HG03064 (cell line): ENCODE data around the gene MAP4K4.

Experiments used
- ATAC-seq: cut with Tn5 transposase; IDR thresholded peaks from one replicate; pipeline ENCODE4 v1.9.1; 2021; ENCODE audit warnings: low read depth; ENCODE audit not compliant: unreplicated experiment

The MAP4K4 gene

GRCh38 chr2:101697124-101698013, at the start of gene MAP4K4:
TSS of gene MAP4K4 (plus strand) at chr2:101697707. CDS start at chr2:101698081, 374 bp downstream.
- no peak for ATAC-seq

DNA sequence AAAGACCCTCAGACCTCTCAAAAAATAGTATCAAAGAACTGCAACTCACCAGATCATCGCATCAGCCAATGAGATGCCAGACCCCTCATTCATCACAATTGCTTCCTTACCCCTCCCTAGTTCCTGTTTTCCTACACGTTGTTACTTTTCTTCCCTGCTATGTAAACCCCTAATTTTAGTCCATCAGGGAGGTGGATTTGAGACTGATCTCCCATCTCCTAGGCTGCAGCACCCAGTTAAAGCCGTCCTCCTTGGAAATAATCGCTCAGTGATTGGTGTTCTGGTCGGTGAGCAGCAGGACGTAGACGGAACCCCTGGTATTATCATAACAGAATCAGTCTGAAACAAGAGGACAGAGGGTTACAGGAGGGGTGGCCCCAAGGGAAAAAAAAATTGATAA, 44.0 kb upstream of the MAP4K4 start:
- ATAC-seq, result no peak

DNA sequence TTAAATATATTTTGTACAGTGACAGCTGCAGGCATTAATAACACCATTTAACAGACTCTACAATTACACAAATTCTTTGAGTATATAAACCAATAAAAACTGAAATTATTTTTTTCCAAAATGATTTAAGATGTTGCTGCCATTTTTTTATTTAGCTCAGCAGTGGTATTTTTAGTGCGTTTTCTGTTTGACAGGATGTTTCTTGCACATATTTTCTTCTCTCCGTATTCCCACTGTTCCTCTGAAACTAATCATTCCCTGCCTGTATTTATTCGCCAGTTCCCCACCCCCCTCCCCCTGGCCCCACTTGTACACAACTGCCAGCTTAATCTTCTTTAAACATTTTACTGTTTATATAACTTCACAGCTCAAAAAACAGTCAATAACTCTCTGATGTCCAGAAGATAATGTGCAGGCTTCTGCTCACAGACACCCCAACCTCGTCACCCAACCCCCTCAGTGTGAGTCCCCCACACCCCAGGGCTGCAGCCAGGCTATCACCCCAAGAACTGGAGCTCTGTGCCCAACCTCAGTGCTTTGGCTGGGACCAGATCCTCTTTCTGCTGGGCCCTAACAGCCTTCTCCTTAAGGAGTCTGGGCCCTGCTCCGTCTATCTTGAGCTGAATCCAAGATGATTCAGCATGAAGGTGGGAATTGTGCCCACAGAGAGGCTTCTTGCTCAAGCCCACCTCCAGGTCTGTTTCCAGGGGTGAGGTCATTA, 41.6 kb upstream of the MAP4K4 start:
- no peak for ATAC-seq

- no peak for ATAC-seq
These were observed 39.7 kb upstream of the MAP4K4 start for GRCh38 chr2:101657787-101658186.

DNA sequence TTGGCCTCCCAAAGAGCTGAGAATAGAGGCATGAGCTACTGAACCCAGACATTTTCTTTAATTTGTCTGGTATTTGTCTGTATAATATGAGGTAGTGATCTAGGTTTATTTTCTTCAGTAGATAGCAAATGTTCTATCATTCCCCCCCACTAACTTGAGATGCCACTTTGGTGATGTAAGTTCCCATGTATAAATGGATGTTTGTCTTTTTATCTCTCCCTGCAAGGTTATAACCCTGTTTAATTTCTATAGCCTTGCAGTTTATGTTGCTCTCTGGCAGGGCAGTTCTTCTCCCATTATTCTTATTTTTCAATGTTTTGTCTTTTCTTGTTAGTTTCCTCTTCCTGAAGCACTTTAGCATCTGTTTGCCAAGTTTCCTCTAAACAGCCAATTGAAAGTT, 39.1 kb upstream of the MAP4K4 start:
- no peak for ATAC-seq

- no peak for ATAC-seq
These were observed 32.2 kb upstream of the MAP4K4 start for GRCh38 chr2:101665312-101665711.

DNA sequence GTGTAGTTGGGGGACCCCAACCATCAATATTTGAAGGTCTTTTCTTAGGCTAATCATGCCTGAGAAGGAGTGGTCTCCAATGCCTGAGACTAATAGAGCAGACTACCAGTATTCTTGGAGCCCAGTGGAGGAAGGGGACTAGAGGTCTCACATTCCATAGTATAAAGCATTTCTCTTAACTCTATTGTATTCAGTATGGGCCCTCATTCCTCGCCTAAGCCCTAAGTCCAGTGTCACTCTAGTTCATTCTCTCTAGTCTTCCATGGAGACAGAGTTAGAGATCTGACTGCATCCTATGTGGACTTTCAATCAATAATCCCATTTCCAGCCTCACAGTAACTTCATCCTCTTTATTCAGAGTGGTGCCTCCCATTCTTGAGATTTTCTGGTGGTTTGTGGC, 29.7 kb upstream of the MAP4K4 start:
- no peak for ATAC-seq

GRCh38 chr2:101672047-101672446, 25.5 kb upstream of the MAP4K4 start:
- ATAC-seq, result no peak

DNA sequence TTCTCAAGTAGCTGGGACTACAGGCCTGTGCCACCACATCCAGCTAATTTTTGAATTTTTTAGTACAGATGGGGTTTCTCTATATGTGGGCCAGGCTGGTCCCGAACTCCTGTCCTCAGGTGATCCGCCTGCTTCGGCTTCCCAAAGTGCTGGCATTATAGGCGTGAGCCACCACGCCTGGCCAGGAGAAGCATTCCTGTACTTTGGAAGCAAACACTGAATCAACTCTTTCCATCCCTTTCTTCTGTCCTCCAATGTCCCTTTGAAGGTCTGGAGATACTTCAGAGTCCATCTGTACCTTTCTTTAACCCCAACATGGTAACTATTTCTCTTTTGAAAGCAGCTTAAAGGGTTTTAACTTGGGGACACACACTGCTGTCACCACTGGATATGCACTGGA, 23.6 kb upstream of the MAP4K4 start:
- no peak for ATAC-seq

DNA sequence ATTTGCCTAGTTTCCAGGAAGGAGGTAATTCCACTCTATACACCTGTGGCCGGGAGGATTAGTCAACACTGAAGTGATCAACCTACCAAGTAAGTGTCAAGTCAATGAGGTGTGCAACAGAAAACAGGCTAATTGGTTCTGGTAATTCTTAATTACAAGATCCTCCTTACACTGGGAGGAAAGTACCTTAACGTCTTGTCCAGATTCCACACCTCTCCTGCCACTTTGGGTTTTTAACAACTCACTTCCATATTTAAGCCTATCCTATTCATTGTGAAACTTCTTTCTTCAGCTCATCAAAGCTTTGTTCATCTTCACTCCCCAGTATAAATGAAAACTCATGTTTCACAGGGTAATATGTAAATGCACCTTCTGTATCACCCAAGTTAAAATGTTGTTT, 22.0 kb upstream of the MAP4K4 start:
- no peak for ATAC-seq

DNA sequence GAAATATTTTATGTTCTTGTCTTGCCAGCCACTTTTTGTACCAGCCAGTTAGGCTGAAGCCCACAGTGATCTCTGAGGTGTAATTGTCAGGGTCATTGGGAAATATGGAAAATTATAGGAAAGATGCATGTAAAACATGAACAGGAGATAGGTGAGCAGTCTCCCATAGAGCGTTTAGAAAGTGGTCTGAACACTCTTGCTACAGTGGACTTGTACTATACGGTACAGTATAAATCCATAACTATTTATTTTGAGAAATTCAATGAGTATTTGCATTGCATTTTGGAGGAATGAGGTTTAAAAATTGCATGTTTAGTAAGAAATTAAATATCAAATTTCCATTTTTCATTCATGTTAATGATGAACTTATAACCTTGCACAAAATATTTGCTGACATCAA, 20.8 kb upstream of the MAP4K4 start:
- ATAC-seq, result no peak

DNA sequence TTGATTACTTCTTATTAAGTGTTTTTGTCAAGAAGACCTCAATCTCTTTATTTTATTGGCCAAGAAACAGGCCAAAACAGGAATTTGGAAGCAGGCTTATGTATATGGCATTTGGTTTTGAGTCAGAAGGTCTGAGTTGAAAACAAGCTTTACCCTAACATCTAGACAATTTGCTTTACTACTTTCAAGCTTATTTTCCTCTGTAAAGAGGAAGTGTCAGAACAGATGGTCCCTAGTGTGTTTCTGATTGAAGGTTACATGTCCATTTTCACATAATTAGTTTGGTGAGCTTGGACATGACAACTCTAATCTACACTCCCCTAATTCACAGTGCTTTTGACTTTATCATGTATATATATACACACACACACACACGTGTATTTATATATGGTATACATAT, 19.8 kb upstream of the MAP4K4 start:
- ATAC-seq, result no peak

- ATAC-seq, result no peak
These were observed 19.1 kb upstream of the MAP4K4 start for GRCh38 chr2:101678379-101678778.

DNA sequence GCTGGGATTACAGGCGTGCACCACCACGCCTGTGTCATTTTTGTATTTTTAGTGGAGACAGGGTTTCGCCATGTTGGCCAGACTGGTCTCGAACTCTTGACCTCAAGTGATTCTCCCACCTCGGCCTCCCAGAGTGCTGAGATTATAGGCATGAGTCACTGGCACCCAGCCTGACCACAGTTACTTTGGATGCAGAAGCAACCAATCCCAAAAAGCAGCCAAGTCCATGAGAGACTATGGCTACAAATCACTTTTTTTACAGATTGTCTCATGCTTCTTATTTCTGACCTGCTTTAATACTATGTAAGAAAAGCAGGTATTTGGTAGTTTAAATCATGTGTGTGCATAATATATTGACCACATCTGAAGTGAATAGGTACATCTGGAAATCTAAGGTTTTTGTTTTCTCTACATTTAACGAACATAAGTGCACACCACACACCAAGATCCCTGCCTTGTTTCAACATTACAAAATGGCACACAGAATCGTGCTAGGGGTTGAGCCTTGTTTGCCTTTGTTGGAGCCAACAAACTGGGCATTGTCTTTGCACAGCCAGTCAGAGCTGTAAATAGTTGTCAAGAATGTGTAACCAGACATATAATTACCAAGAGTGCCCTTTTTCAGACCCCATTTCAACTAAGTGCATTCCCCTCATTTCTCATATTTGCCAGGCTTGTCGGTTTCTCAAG, 18.3 kb upstream of the MAP4K4 start:
- ATAC-seq, result no peak

GRCh38 chr2:101679801-101680487, 17.6 kb upstream of the MAP4K4 start:
- ATAC-seq, result no peak

DNA sequence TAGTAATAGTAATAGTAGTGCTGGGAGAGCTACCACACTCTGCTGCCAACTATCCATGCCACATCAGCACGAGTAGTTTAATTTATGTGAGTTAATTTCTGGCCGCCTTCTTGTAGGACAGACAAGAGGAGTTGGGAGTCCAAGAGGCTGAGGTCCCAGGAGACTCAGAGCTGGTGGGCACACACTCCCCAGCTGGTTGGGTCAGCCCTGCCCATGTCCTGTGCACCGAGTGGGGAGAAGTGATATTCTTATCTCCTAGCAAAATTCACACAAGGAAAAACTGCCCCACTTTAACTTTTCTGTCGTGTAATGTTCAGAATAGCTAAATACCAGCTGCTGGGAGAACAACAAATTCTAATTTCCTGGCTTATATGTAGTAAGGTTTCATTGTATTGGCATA, 15.2 kb upstream of the MAP4K4 start:
- ATAC-seq, result no peak

DNA sequence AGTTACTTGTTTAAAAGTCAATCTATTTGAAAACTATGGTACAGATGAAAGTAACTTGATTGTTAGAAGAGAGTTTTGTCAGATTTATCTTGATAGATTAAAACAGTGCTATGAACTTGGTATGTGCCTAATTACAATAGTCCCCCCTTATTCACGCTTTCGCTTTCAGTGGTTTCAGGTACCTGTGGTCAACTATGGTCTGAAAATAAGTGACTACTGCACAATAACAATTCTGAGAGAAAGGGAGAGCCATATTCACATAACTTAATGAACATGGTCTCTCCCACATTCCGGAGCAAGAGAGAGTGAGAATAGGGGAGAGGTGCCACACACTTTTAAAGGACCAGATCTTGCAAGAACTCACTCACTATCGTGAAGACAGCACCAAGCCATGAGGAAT, 13.2 kb upstream of the MAP4K4 start:
- ATAC-seq, result no peak

GRCh38 chr2:101688261-101688660, 9.2 kb upstream of the MAP4K4 start:
- no peak for ATAC-seq

DNA sequence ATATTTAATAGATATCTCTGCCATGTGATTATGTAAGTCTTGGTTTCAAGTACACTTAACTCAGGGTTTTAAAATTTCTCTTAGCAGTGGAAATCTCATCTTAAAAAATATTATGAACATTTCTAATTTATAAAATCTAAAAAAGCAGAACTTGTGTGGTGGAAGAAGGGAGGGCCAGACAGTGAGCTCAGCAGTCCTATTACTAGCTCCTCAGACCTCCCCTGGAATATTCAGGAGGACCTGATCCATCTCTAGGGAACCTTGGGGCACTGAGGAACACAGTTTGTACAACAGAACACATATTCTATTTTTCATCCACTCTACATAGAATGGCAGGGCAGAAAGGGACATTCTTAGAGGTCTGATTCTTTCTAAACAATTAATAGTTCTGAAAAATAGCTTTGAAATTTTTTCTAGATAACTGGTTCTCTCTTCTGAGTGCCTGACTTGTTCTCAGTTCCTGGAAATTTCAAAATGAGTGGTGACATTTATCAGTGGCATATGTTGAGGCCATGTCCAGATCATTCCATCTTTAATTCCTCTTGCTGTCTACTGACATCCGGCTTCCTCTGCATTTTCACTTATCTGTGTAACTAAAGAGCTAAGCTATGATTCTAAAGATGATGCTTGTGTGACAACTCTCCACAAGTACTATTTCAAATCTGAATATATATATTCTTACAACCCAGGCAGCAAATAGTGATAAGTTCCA, 8.2 kb upstream of the MAP4K4 start:
- ATAC-seq, result no peak

GRCh38 chr2:101690547-101691152, 6.9 kb upstream of the MAP4K4 start:
- ATAC-seq, result no peak
